ENCODE data around the gene ACAA1.

The ACAA1 gene

DNA sequence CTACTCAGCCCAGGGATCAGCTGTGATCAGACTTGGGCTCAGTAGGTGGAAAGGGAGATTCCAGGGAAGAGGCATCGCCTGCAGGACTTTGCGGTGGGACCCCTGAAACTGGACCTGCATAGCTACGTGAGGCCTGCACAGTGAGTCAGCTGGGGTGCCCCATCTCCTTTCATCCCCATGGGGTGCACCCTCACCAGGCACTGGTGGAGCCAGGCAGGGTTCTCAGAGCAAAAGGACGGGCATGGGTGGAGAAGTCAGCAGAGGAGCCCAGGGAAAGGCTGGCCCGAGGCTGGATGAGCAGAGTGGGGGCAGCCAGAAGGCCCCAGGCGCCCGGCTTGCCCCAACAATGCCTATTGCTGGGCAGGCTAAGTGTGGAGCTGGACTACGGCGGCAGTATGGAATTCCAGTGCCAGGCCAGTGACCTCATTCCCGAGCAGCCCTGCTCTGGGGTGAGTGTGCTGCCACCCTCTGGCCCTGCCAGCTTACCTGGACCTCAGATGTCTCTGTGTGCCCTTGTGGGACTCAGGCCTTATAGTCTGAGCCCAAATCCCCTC, 19.7 kb downstream of the ACAA1 start:
- H3K4me3 ChIP-seq (ENCODE audit: low read depth, low read length), result no peak overlapping the region
- no peak for TF ChIP-seq CTCF (IDR thresholded peaks at IDR 0.05; ENCODE audit: low read depth, low read length)

DNA sequence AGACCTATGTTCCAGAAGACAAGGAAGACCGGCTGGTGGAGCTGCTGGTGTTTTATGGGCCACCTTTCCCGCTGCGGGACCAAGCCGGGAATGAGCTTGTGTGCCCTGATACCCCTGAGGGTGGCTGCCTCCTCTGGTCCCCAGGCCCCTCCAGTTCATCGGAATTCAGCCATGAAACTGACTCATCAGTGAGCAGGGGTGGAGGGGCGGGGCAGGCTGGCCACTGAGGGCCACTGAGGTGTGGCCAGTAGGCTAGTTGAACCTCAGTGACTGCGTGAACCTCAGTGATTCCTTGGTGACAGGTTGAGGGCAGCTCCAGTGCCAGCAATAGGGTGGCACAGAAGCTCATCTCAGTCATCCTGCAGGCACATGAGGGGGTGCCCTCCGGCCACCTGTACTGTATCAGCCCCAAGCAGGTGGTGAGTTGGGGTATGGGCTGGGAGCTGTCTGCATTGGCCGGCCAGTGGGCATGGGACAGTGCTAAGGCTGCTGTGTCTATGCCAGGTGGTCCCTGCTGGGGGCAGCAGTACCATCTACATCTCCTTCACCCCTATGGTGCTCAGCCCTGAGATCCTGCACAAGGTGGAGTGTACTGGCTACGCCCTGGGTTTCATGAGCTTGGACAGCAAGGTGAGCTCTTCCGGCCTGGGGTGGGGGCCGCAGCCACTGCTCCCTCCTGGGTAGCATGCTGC, 20.3 kb downstream of the ACAA1 start:
- TF ChIP-seq CTCF (IDR thresholded peaks at IDR 0.05; ENCODE audit: low read depth, low read length), result no peak

DNA sequence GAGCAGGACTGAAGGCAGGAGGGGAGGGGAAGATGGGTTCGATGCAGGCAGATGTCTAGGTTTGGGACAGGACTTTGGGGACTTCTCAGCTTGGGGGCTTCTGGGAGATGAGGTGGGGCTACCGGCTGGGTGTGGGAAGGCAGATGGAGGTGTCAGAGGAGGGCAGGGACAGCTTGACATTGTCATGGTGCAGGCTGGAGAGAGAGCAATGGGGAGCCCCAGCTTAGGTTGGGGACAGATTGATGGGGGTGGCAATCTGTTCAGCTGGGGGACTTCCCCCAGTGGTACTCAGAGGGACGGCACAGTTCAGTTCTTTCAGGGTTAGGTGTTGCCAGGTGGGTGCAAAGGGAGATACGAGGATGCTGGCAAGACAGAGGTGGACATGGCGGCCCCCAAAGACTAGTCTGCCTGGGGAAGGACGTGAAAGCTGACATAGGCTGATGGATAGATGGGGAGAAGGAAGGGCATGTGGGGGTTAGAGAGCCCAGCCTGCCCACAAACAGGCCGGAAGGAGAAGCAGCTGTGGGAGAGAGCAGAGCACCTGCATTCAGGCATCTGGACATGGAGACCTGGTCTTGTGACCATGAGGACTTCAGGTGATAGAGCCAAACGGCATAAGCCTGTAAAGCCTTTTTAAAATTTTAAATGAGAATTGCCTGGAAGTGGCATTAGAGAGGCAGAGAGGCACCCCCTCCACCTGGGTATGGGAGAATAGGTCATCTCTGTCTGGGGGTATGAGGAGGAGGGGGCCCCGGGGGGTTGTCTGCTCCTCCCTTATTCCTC, 21.1 kb downstream of the ACAA1 start:
- no peak for TF ChIP-seq CTCF (IDR thresholded peaks at IDR 0.05; ENCODE audit: low read depth, low read length)
- H3K4me3 ChIP-seq (ENCODE audit: low read depth, low read length), result no peak overlapping the region

More for the DNA sequence above, 20.3 kb downstream of the ACAA1 start:
- H3K4me3 ChIP-seq (ENCODE audit: low read depth, low read length), result no peak overlapping the region

DNA sequence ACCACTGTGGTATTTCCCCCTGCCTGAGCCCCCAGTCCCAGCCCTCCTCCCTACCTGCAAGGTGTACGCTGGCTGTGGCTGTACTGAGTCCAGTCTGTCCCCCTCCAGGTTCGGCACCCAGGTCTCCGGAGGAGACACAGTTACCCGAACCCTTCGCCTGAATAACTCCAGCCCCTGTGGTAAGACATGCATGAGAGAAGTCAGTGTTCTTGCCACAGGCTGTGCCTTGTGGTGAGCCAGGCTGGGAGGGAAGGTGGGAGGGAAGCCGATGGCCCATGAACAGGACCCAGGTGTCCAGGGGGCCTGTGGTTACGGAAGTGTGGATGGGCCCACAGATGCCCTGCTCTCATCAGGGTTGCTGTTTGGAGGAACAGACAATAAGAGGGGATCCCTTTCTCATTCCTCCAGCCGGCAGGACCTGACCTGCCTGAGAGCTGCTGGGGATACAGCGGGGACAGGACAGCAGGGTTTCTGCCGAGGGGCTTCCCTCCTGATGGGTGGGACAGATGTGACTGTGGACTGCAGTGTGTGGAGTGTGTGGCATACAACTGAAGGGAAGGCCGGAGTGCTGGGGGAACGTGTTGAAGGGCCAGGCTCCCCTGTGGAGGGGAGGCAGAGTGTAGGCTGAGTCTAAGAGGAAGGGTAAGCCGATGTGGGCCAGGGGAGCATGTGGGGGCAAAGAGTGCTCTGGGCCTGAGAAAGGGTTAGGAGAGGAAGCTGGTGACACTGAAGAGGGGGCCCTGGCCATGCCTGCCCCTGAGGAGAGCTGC, 21.9 kb downstream of the ACAA1 start:
- TF ChIP-seq CTCF (IDR thresholded peaks at IDR 0.05; ENCODE audit: low read depth, low read length), result no peak
- H3K4me3 ChIP-seq (ENCODE audit: low read depth, low read length), result no peak overlapping the region

GRCh38 chr3:38114052-38114874, 22.7 kb downstream of the ACAA1 start:
- TF ChIP-seq CTCF (IDR thresholded peaks at IDR 0.05; ENCODE audit: low read depth, low read length), result no peak
- no peak overlapping the region for H3K4me3 ChIP-seq (ENCODE audit: low read depth, low read length)

DNA sequence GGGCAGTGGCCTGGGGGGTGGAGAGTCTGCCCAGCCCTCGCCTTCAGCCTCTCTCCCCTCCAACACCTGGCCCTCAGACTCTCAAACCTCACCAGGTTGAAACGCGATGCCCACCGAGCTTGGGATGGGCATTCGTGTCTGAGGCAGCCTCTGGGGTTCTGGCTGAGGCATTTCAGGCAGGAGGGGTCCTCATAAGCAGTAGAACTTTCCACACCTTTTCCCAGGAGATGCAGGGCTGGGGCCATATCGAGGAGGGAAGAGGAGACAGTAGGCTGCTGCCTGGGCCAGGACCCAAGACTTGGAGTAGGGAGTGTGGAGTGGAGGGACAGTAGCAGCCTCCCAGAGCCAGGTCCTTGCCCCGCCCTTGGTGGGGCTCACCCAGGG, 24.6 kb downstream of the ACAA1 start:
- H3K4me3 ChIP-seq (ENCODE audit: low read depth, low read length), result no peak overlapping the region
- no peak for TF ChIP-seq CTCF (IDR thresholded peaks at IDR 0.05; ENCODE audit: low read depth, low read length)

All from WI38 (cell line).